ENCODE data around the gene DAG1. TPM values are rescaled to one million over a fixed set of nuclear protein-coding genes. Genes with fewer than 3 reads are reported as not detected.

The DAG1 gene
- total RNA-seq, 1 experiment from 2014 or later = 93.0 TPM

- H3K4me3 Mint-ChIP-seq = no peak overlapping the region
- H3K14ac ChIP-seq (ENCODE audit: insufficient read depth, low read length) = no peak overlapping the region
These were observed 16.4 kb upstream of the DAG1 start for GRCh38 chr3:49453621-49454020.

More at GRCh38 chr3:49453621-49454020, 16.4 kb upstream of the DAG1 start:
- H3K4ac ChIP-seq (ENCODE audit: low read depth, low read length) = no peak overlapping the region
- H3K23ac ChIP-seq (ENCODE audit: insufficient read length, low read depth, low read length) = no peak overlapping the region
- no peaks in the 10 kb centered on the region for H3K36me3 Mint-ChIP-seq (ENCODE audit: insufficient read depth in 1 of 3, low read depth in 3 of 3)
- peaks cover 2% of the 10 kb centered on the region; the same call in 1 of the 2 replicates for H3K27me3 Mint-ChIP-seq (ENCODE audit: low read depth)
- no CpG with 5 or more reads among the region's 4 CpGs for WGBS (ENCODE audit: extremely low coverage, insufficient read length, low lambda C conversion rate)
- no peak overlapping the region for H2BK120ac ChIP-seq (ENCODE audit: low read depth, low read length, poor library complexity, severe bottlenecking)
- H4K91ac ChIP-seq (ENCODE audit: insufficient read length, low read depth, low read length) = no peak overlapping the region
- no peaks in the 10 kb centered on the region for H3K23me2 ChIP-seq (ENCODE audit: insufficient read length, low read depth, low read length, poor library complexity, severe bottlenecking)
- H3K18ac ChIP-seq (ENCODE audit: insufficient read length, low read depth, low read length) = no peak overlapping the region
- no peak for DNase-seq
- no peaks in the 10 kb centered on the region for H3K27me3 ChIP-seq (ENCODE audit: insufficient read depth, low read length)
- no peak overlapping the region for H2BK15ac ChIP-seq (ENCODE audit: low read depth, low read length)
- H3K9me3 Mint-ChIP-seq = no peaks in the 10 kb centered on the region
- no peak overlapping the region for H3T11ph ChIP-seq (ENCODE audit: low read length)
- no peak overlapping the region for H4K5ac ChIP-seq (ENCODE audit: insufficient read length, low read depth, low read length)
- H3K4me2 ChIP-seq (ENCODE audit: insufficient read depth, insufficient read length, low read length) = no peak overlapping the region
- H3K79me2 ChIP-seq (ENCODE audit: insufficient read depth, low read length) = no peaks in the 10 kb centered on the region
- peaks cover 15 to 18% of the 10 kb centered on the region in 2 experiments for H3K4me1 Mint-ChIP-seq
- H2BK5ac ChIP-seq (ENCODE audit: insufficient read length, low read length) = no peak overlapping the region
- no peak overlapping the region for H3K9ac ChIP-seq (ENCODE audit: extremely low read depth, insufficient read length, low read length)
- peaks cover under 1% of the 10 kb centered on the region; the same call in 1 of the 2 replicates for H3K4me1 ChIP-seq (ENCODE audit: insufficient read depth, low read length)
- no peak overlapping the region for H3K27ac Mint-ChIP-seq
- no peak overlapping the region for H2BK20ac ChIP-seq (ENCODE audit: low read depth, low read length, poor library complexity, severe bottlenecking)
- no peak for TF ChIP-seq CTCF (conservative IDR thresholded peaks at IDR 0.05)
- H2BK12ac ChIP-seq (ENCODE audit: insufficient read length, low read depth, low read length) = no peak overlapping the region
- H4K8ac ChIP-seq (replicated peaks; ENCODE audit: insufficient read length, low read depth, low read length) = no peak overlapping the region
- H3K79me1 ChIP-seq (ENCODE audit: insufficient read depth, low read depth, low read length, poor library complexity, severe bottlenecking) = no peaks in the 10 kb centered on the region
- H3K56ac ChIP-seq (ENCODE audit: insufficient read length, low read depth, low read length) = no peak overlapping the region
- no peak overlapping the region for H2AK5ac ChIP-seq (ENCODE audit: insufficient read length, low read length)
- no peak overlapping the region for H2AFZ ChIP-seq (ENCODE audit: low read length)
- H3K9me3 ChIP-seq (ENCODE audit: control insufficient read depth, low read depth, low read length) = no peaks in the 10 kb centered on the region
- no peaks in the 10 kb centered on the region for H4K20me1 ChIP-seq (ENCODE audit: control insufficient read depth, insufficient read depth, insufficient read length)
- H3K27ac ChIP-seq (ENCODE audit: insufficient read length, low read depth, low read length) = no peak overlapping the region

Data from H9 (cell line).